CD4-positive, alpha-beta T cell treated with Interferon alpha-2 for 1 hour (primary cell): Measurements from ENCODE around the gene IFIT5.
"Not testable (repeated sequence)": the region's sequence is repeated elsewhere in the genome, so short reads cannot be mapped to it uniquely, and the experiment has no call there.

ENCODE experiments used
- DNase-seq, 2 donors: peaks; one replicate each; pipeline ENCODE4 v3.0.0-alpha.2; 2020 to 2022

Gene IFIT5

GRCh38 chr10:89414146-89414878 is at the start of gene IFIT5:
Gene IFIT5 (plus strand): TSS chr10:89414568. CDS start chr10:89414799, 231 bp downstream.
- peak; percentile 86 to 94 for DNase-seq

GRCh38 chr10:89367529-89367928 is 46.8 kb upstream of the IFIT5 start:
- peak in 1 of 2 donors; percentile 61 for DNase-seq

GRCh38 chr10:89368129-89368528 is 46.2 kb upstream of the IFIT5 start:
- no peak for DNase-seq

GRCh38 chr10:89369156-89370105 is 44.9 kb upstream of the IFIT5 start:
- DNase-seq: peak in 1 of 2 donors; percentile 47

- no peak for DNase-seq
Measured at GRCh38 chr10:89371079-89371478, 43.3 kb upstream of the IFIT5 start.

- DNase-seq: no peak
Measured at GRCh38 chr10:89371987-89372386, 42.4 kb upstream of the IFIT5 start.

- DNase-seq: no peak
Measured at GRCh38 chr10:89373916-89374711, 40.3 kb upstream of the IFIT5 start.

GRCh38 chr10:89374713-89375141 is 39.6 kb upstream of the IFIT5 start:
- no peak for DNase-seq

- DNase-seq: no peak
Measured at GRCh38 chr10:89377705-89378637, 36.4 kb upstream of the IFIT5 start, which contains the start of gene IFIT1B. Gene IFIT1B (plus strand): TSS chr10:89378056. CDS start chr10:89378136, 80 bp downstream.

GRCh38 chr10:89379103-89379502 is 35.3 kb upstream of the IFIT5 start:
- no peak for DNase-seq

- DNase-seq: no peak
Measured at GRCh38 chr10:89382757-89383156, 31.6 kb upstream of the IFIT5 start.

GRCh38 chr10:89384474-89385340 is 29.7 kb upstream of the IFIT5 start:
- no peak for DNase-seq

- no peak for DNase-seq
Measured at GRCh38 chr10:89388806-89389205, 25.6 kb upstream of the IFIT5 start.

GRCh38 chr10:89389254-89389653 is 25.1 kb upstream of the IFIT5 start:
- peak in 1 of 2 donors; percentile 54 for DNase-seq

- DNase-seq: no peak
Measured at GRCh38 chr10:89390476-89391225, 23.7 kb upstream of the IFIT5 start.

- not testable (repeated sequence) for DNase-seq
Measured at GRCh38 chr10:89391226-89391576, 23.2 kb upstream of the IFIT5 start.

GRCh38 chr10:89391907-89392756 is 22.2 kb upstream of the IFIT5 start, which contains the start of gene IFIT1:
Gene IFIT1 (plus strand): TSS chr10:89392623. CDS start chr10:89392713, 90 bp downstream.
- peak; percentile 79 to 94 for DNase-seq

GRCh38 chr10:89392974-89393373 is 21.4 kb upstream of the IFIT5 start:
- DNase-seq: peak; percentile 25 to 54

- DNase-seq: no peak
Measured at GRCh38 chr10:89393898-89394297, 20.5 kb upstream of the IFIT5 start.
